Daoy (cell line): ENCODE data around the gene A1CF. TPM values are rescaled to one million over a fixed set of nuclear protein-coding genes. Genes with fewer than 3 reads are reported as not detected.
"Not testable (repeated sequence)": the region's sequence is repeated elsewhere in the genome, so short reads cannot be mapped to it uniquely, and the experiment has no call there.

Source experiments
- DNase-seq: peaks from one replicate; pipeline ENCODE4 v3.0.0-alpha.2; 2015; ENCODE audit warnings: low read depth
- total RNA-seq: library from RNA; depleted of rRNA; stranded (reverse); fragments of >200 nt; shearing (Covaris generic); gene quantifications from 2 replicates; pipeline ENCODE4 v1.2.3, GENCODE V29; 2014; rRNA removed

Gene A1CF
- total RNA-seq, 1 experiment from 2014 or later = under 0.01 TPM

DNA sequence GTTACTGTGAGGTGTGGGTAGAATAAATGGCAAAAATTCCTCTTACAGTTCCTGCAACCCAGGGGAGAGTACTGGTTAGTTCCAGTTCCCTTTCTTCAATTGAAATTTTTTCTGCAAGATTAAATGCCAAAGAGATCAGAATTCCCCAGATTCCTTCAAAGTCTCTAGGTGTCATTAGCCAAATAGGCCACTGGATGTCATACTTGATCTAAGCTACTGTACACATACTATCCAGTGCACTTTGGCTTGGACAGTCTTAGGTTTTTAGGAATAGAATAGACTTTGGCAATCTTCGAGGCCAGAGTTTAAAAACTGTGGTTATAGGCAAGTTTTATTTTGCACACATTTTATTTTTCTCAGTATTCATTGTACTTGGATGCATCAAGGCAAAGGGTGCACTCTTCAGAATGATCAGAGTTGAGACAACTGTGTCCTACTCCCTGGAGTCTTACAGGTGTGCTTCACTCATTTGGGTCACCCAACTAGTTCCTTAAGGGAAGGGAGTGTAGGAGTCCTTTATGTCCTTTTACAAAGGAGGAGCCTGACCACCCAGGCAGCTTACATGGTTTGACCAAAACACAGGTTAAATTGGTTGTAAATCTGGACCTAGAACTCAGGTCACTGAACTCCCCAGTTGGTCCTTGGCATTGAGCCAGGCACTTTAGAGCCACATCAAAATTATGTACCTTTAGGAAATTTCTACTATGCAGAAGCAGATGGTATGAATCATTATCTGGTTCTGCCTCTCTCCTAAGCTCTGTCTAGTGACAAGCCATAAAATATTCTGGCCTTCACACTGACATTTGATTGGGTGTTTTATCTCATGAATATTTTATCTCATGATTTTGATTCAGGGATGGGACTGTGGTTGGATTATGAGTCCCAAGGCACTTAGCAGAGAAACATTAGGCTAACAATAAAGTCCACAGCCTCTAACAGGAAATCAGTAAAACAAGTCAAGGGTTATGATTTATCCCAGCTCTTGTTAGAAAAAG, 96.2 kb downstream of the A1CF start:
- peak; percentile 11 for DNase-seq

DNA sequence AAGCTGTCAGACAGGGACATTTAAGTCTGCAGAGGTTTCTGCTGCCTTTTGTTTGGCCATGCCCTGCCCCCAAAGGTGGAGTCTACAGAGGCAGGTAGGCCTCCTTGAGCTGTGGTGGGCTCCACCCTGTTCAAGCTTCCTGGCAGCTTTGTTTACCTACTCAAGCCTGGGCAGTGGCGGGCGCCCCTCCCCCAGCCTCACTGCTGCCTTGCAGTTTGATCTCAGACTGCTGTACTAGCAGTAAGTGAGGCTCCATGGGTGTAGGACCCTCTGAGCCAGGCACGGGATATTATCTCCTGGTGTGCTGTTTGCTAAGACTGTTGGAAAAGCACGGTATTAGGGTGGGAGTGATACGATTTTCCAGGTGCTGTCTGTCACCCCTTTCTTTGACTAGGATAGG, 97.5 kb downstream of the A1CF start:
- not testable (repeated sequence) for DNase-seq

GRCh38 chr10:50782017-50782416, 103.4 kb downstream of the A1CF start:
- not testable (repeated sequence) for DNase-seq

DNA sequence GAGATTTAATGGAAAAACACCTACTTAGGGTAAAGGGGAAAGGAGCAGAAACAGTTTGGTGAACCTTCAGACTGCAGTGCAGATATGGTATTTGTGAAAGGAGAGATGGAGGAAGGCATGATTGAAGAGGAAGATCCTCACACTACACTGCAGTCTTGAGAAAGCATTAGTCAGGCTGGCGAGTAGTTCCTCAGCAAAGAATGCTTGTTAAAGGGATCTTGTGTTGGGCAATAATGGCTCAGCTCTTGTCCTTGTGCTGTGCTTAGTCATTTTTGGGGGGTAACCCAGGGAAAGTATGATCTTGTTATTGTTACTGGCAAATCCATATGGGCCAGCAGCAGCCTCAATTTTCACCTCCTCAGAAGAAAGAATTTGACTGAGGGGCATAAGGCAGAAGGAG, 105.4 kb downstream of the A1CF start:
- DNase-seq = not testable (repeated sequence)

- DNase-seq = not testable (repeated sequence)
These were observed 110.6 kb downstream of the A1CF start for GRCh38 chr10:50774868-50775267.

DNA sequence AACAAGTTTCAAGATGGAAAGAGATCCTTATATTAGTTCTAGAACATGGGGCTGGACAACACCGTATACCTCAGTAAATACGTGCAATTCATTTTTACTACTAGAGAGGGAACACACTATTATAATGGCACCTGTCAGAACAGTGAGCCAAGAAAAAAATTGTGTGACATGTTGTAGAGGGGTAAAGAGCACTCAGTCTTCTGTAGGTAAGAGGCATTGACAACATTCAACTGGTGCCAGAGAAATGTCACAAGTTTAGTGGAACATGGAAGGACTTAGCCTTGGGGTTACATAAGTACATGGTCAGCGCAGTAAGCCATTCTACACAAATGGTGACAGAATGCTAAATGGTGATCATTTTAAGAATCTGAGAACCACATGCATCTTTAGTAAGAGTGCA, 113.4 kb downstream of the A1CF start:
- not testable (repeated sequence) for DNase-seq

GRCh38 chr10:50766774-50767513, 118.5 kb downstream of the A1CF start:
- not testable (repeated sequence) for DNase-seq

Other genes starting within 250 kb of the A1CF start
- 4.5 and 5.5 TPM in 2 replicates for gene ASAH2B, start 145.7 kb downstream of the A1CF start, total RNA-seq
- 1.5 TPM in 2 replicates for gene PRKG1, start 188.9 kb upstream of the A1CF start, total RNA-seq